A549 (cell line): ENCODE measurements around the gene SPATS2. TPM values are rescaled to one million over a fixed set of nuclear protein-coding genes. Genes with fewer than 3 reads are reported as not detected.

ENCODE experiments used
- ATAC-seq, 2 experiments: fragments of 200-7000 bp in 1 of 2; fragments of >200 bp in 1 of 2; cut with Nextera tagmentation in 1 of 2; cut with Tn5 transposase in 1 of 2; 3 replicates each; pipeline versions ENCODE4 v1.8.0 to v1.9.1; 2018 to 2020; ENCODE audit warnings: mild to moderate bottlenecking in 1 of 2, moderate library complexity in 1 of 2
- CTCF ChIA-PET: fragments of 300-600 bp; sonication (Branson Sonifier 250); formaldehyde crosslinking; extraction: SDS; loops from one replicate; lab custom pipeline; 2021; ENCODE audit warnings: antibody characterized with exemption, inconsistent platforms; lab: Yijun Ruan, JAX
- POLR2A ChIA-PET: fragments of 350-600 bp; formaldehyde crosslinking; extraction: SDS; loops from one replicate; lab custom pipeline; 2021; ENCODE audit warnings: antibody characterized with exemption, inconsistent platforms; lab: Yijun Ruan, JAX
- DNase-seq, 2 experiments: peaks; one replicate each; pipeline versions ENCODE4 v3.0.0 to v3.0.0-alpha.2; 2011 to 2016; ENCODE audit warnings: low read depth in 1 of 2, low spot score in 1 of 2
- FAIRE-seq: peaks from 2 replicates; lab custom pipeline; 2011; peaks lifted over from hg19 to GRCh38; lab: Jason Lieb, UNC
- H3K27ac ChIP-seq, 2 experiments: fragments of >200 bp; sonication (Bioruptor Twin); formaldehyde crosslinking; 3 replicates each; pipeline ENCODE4 v1.5.1; 2016 to 2017
- H3K4me1 ChIP-seq: fragments of >200 bp; sonication (Bioruptor Twin); formaldehyde crosslinking; 3 replicates; pipeline ENCODE4 v1.6.1; 2016
- H3K4me2 ChIP-seq: fragments of >200 bp; sonication (Bioruptor Twin); formaldehyde crosslinking; 3 replicates; pipeline ENCODE4 v1.6.1; 2016
- H3K4me3 ChIP-seq: fragments of >200 bp; sonication (Bioruptor Twin); formaldehyde crosslinking; 3 replicates; pipeline ENCODE4 v1.5.1; 2016
- H3K9me3 ChIP-seq: fragments of >200 bp; sonication (Bioruptor Twin); formaldehyde crosslinking; 3 replicates; pipeline ENCODE4 v1.6.1; 2016
- ATOH8 ChIP-seq: fragments of 250-450 bp; sonication (Bioruptor Pico); IDR thresholded peaks from 2 replicates; pipeline ENCODE4 v1.5.0; 2020; ENCODE audit warnings: low read depth, mild to moderate bottlenecking, moderate library complexity
- BCL3 ChIP-seq: fragments of >200 bp; sonication (Bioruptor Twin); formaldehyde crosslinking; IDR thresholded peaks from 3 replicates; pipeline ENCODE4 v1.6.1; 2016
- BHLHE40 ChIP-seq: IDR thresholded peaks from 2 replicates; pipeline ENCODE4 v1.6.1; 2012; ENCODE audit warnings: low read depth, low read length, inconsistent platforms
- CEBPB ChIP-seq, 2 experiments: fragments of >200 bp in 1 of 2; sonication (Bioruptor Twin) in 1 of 2; formaldehyde crosslinking in 1 of 2; IDR thresholded peaks; 2 replicates each; pipeline ENCODE4 v1.6.1; 2012 to 2016
- CHD2 ChIP-seq: fragments of 150-350 bp; IDR thresholded peaks from 2 replicates; pipeline ENCODE4 v1.6.1; 2014; ENCODE audit warnings: low read length; ENCODE audit not compliant: partially characterized antibody
- E2F6 ChIP-seq: IDR thresholded peaks from 2 replicates; pipeline ENCODE4 v1.6.1; 2012; ENCODE audit warnings: low read depth, borderline replicate concordance
- EP300 ChIP-seq, 2 experiments: fragments of >200 bp; sonication (Bioruptor Twin); formaldehyde crosslinking; IDR thresholded peaks; 2 replicates in 1 of 2; 3 replicates in 1 of 2; pipeline ENCODE4 v1.6.1; 2016 to 2017
- ESRRA ChIP-seq: fragments of 150-350 bp; IDR thresholded peaks from 2 replicates; pipeline ENCODE4 v1.6.1; 2014; ENCODE audit warnings: mild to moderate bottlenecking, low read length, borderline replicate concordance
- FOSB ChIP-seq: fragments of 250-450 bp; sonication (Bioruptor Pico); IDR thresholded peaks from 2 replicates; pipeline ENCODE4 v1.5.0; 2020; ENCODE audit warnings: mild to moderate bottlenecking, moderate library complexity
- FOSL2 ChIP-seq, 2 experiments: fragments of 450-650 bp in 1 of 2; fragments of >200 bp in 1 of 2; sonication (Bioruptor Twin) in 1 of 2; formaldehyde crosslinking; IDR thresholded peaks; 2 replicates each; pipeline versions ENCODE4 v1.5.0 to v1.6.1; 2016 to 2020; ENCODE audit warnings: mild to moderate bottlenecking in 1 of 2, moderate library complexity in 1 of 2
- FOXS1 ChIP-seq: fragments of 250-450 bp; sonication (Bioruptor Pico); IDR thresholded peaks from 2 replicates; pipeline ENCODE4 v1.5.0; 2020; ENCODE audit warnings: mild to moderate bottlenecking, moderate library complexity
- GATA3 ChIP-seq: IDR thresholded peaks from 2 replicates; pipeline ENCODE4 v1.6.1; 2012; ENCODE audit warnings: borderline replicate concordance
- HDAC2 ChIP-seq: fragments of 200-600 bp; sonication (generic); IDR thresholded peaks from 2 replicates; pipeline ENCODE4 v1.6.1; 2016
- HOXA7 ChIP-seq: fragments of 250-450 bp; sonication (Bioruptor Pico); IDR thresholded peaks from 2 replicates; pipeline ENCODE4 v1.5.0; 2020; ENCODE audit warnings: mild to moderate bottlenecking, moderate library complexity
- HOXB13 ChIP-seq: fragments of 250-450 bp; sonication (Bioruptor Pico); IDR thresholded peaks from 2 replicates; pipeline ENCODE4 v1.5.0; 2020; ENCODE audit warnings: low read depth, mild to moderate bottlenecking, moderate library complexity
- KDM5A ChIP-seq: fragments of 200-600 bp; sonication (generic); IDR thresholded peaks from 2 replicates; pipeline ENCODE4 v1.6.1; 2016; ENCODE audit warnings: antibody characterized with exemption, mild to moderate bottlenecking
- PBX3 ChIP-seq: IDR thresholded peaks from 2 replicates; pipeline ENCODE4 v1.6.1; 2012
- POLR2A ChIP-seq: IDR thresholded peaks from 2 replicates; pipeline ENCODE4 v1.6.1; 2012; ENCODE audit warnings: mild to moderate bottlenecking, low read length
- POLR2AphosphoS2 ChIP-seq: conservative IDR thresholded peaks from 2 replicates; pipeline ENCODE4 v1.6.1; 2012; ENCODE audit warnings: low read length, improper control_type of control experiment, inconsistent platforms
- RAD21 ChIP-seq, 2 experiments: fragments of >200 bp in 1 of 2; sonication (Bioruptor Twin) in 1 of 2; formaldehyde crosslinking in 1 of 2; IDR thresholded peaks in 1 of 2; conservative IDR thresholded peaks in 1 of 2; 2 replicates in 1 of 2; 3 replicates in 1 of 2; pipeline ENCODE4 v1.6.1; 2012 to 2018; ENCODE audit warnings: inconsistent platforms in 1 of 2
- RARB ChIP-seq: fragments of 250-450 bp; sonication (Bioruptor Pico); IDR thresholded peaks from 2 replicates; pipeline ENCODE4 v1.8.0; 2021; ENCODE audit warnings: mild to moderate bottlenecking, moderate library complexity
- RFX5 ChIP-seq: fragments of 450-650 bp; IDR thresholded peaks from 2 replicates; pipeline ENCODE4 v1.7.1; 2014; ENCODE audit warnings: antibody characterized with exemption, mild to moderate bottlenecking, moderate library complexity
- RNF2 ChIP-seq: fragments of 200-600 bp; sonication (generic); IDR thresholded peaks from 2 replicates; pipeline ENCODE4 v1.6.1; 2016; ENCODE audit warnings: low read depth, mild to moderate bottlenecking, antibody characterized with exemption, moderate library complexity, borderline replicate concordance
- SMC3 ChIP-seq: fragments of >200 bp; sonication (Bioruptor Twin); formaldehyde crosslinking; IDR thresholded peaks from 3 replicates; pipeline ENCODE4 v1.6.1; 2018; ENCODE audit warnings: inconsistent platforms
- TFCP2L1 ChIP-seq: fragments of 250-450 bp; sonication (Bioruptor Pico); IDR thresholded peaks from 2 replicates; pipeline ENCODE4 v1.5.0; 2021; ENCODE audit warnings: mild to moderate bottlenecking
- ZFP36 ChIP-seq: fragments of 450-650 bp; IDR thresholded peaks from 2 replicates; pipeline ENCODE4 v1.6.1; 2014; ENCODE audit warnings: borderline replicate concordance; ENCODE audit not compliant: partially characterized antibody
- WGBS: methylation state at CpG from one replicate; pipeline ENCODE4 v1.1.6; 2017; ENCODE audit errors: missing lambda C conversion rate; 5-methylcytosine and 5-hydroxymethylcytosine counted together
- polyA plus RNA-seq, 4 experiments: library from polyadenylated mRNA; depleted of rRNA in 3 of 4; stranded (reverse); fragments of >200 nt; fragmentation: RNase III in 1 of 4; extraction: RNeasy Plus Mini Kit Qiagen cat#74134 plus additional on column Dnase treatment in 1 of 4; gene quantifications; 2 replicates in 3 of 4; 3 replicates in 1 of 4; pipeline ENCODE4 v1.2.3, GENCODE V29; 2011 to 2017
- TF ChIP-seq, protein P1 (sequence below): fragments of >200 bp; sonication (Bioruptor Twin); formaldehyde crosslinking; IDR thresholded peaks from 2 replicates; pipeline ENCODE4 v1.6.1; 2016
- TF ChIP-seq, protein P2 (sequence below): fragments of 250-450 bp; sonication (Bioruptor Pico); IDR thresholded peaks from 2 replicates; pipeline ENCODE4 v1.5.0; 2021; ENCODE audit warnings: mild to moderate bottlenecking, moderate library complexity, borderline replicate concordance

The SPATS2 gene
- polyA plus RNA-seq, 2 of the 4 experiments (the other 2 are of a cell fraction), result 37.7 to 154 TPM

GRCh38 chr12:49410818-49411217 lies 43.6 kb downstream of the SPATS2 start:
- CTCF ChIA-PET, result interaction anchor here (1.0 kb wide), 1 partner anchor 52 kb away, joined by 3 read pairs; no protein-coding TSS in a partner anchor
- TF ChIP-seq HOXA7 (CRISPR knock-in tag) (no peak), PBX3 (no peak)
- TF ChIP-seq, all 56 proteins: peak for 0
- Histone ChIP-seq H3K4me2 (no peak overlapping the region), H3K4me1 (peaks cover 21% of the 10 kb centered on the region), H3K4me3 (no peak overlapping the region), H3K9me3 (no peaks in the 10 kb centered on the region), H3K27ac (no peak overlapping the region)
- DNase-seq, result no peak
- 97% methylated on average over 1 of the region's 1 CpG for WGBS
- POLR2A ChIA-PET, result interaction anchor here (0.6 to 1.4 kb wide), 2 partner anchors 44 to 60 kb away, joined by 3 read pairs; partner anchors contain the start of gene SPATS2
- ATAC-seq, result no peak
- FAIRE-seq, result no peak

- FAIRE-seq, result no peak
Observed at GRCh38 chr12:49413010-49413409, 45.7 kb downstream of the SPATS2 start.

GRCh38 chr12:49413796-49414195 lies 46.5 kb downstream of the SPATS2 start:
- H3K4me1 ChIP-seq, result peaks cover 48% of the 10 kb centered on the region
- DNase-seq (no peak), FAIRE-seq (no peak), ATAC-seq (0 out of 6 replicates have a peak, but pooled peaks of 1 of the 2 experiments have one; percentile 23)
- TF ChIP-seq GATA3, result no peak
- no peak for TF ChIP-seq FOSB (CRISPR knock-in tag)
- no peak for TF ChIP-seq TFCP2L1 (CRISPR knock-in tag)
- no peak for TF ChIP-seq POLR2A
- TF ChIP-seq HDAC2, result no peak
- no peak for TF ChIP-seq HOXA7 (CRISPR knock-in tag)
- no peak for TF ChIP-seq RFX5
- TF ChIP-seq RARB (CRISPR knock-in tag), result no peak
- TF ChIP-seq POLR2AphosphoS2, result no peak
- no peak for TF ChIP-seq RNF2
- TF ChIP-seq FOXS1 (CRISPR knock-in tag), result no peak
- TF ChIP-seq E2F6, result no peak
- no peak for TF ChIP-seq BCL3
- no peak for TF ChIP-seq ESRRA
- TF ChIP-seq, protein P1, sequence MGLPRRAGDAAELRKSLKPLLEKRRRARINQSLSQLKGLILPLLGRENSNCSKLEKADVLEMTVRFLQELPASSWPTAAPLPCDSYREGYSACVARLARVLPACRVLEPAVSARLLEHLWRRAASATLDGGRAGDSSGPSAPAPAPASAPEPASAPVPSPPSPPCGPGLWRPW, result no peak
- no peak for TF ChIP-seq KDM5A
- no peak for TF ChIP-seq EP300 (IDR thresholded peaks at IDR 0.05)
- TF ChIP-seq, protein P2, sequence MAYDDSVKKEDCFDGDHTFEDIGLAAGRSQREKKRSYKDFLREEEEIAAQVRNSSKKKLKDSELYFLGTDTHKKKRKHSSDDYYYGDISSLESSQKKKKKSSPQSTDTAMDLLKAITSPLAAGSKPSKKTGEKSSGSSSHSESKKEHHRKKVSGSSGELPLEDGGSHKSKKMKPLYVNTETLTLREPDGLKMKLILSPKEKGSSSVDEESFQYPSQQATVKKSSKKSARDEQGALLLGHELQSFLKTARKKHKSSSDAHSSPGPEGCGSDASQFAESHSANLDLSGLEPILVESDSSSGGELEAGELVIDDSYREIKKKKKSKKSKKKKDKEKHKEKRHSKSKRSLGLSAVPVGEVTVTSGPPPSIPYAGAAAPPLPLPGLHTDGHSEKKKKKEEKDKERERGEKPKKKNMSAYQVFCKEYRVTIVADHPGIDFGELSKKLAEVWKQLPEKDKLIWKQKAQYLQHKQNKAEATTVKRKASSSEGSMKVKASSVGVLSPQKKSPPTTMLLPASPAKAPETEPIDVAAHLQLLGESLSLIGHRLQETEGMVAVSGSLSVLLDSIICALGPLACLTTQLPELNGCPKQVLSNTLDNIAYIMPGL (CRISPR knock-in tag), result no peak
- POLR2A ChIA-PET, result no interaction called here
- H3K4me3 ChIP-seq, result no peak overlapping the region
- H3K9me3 ChIP-seq, result no peaks in the 10 kb centered on the region
- CTCF ChIA-PET, result interaction anchor here (0.8 to 1.9 kb wide), 6 partner anchors 9 to 210 kb away, joined by 3 to 7 read pairs (median 4); partner anchors contain the start of gene PRPF40B
- H3K4me2 ChIP-seq, result no peak overlapping the region
- H3K27ac ChIP-seq, result no peak overlapping the region

More at GRCh38 chr12:49413010-49413409, 45.7 kb downstream of the SPATS2 start:
- POLR2A ChIA-PET, result no interaction called here
- ATAC-seq (peak in 1 of 2 experiments; percentile 30; a peak in 1 of 6 replicates), DNase-seq (no peak)
- H3K4me3 ChIP-seq, result no peak overlapping the region
- TF ChIP-seq RAD21 (conservative IDR thresholded peaks at IDR 0.05 in 1 of 2, IDR thresholded peaks at IDR 0.05 in 1 of 2) (no peak), FOSL2 (IDR thresholded peaks at IDR 0.05) (no peak), FOSL2 (CRISPR knock-in tag; IDR thresholded peaks at IDR 0.05) (no peak), EP300 (IDR thresholded peaks at IDR 0.05) (no peak), ZFP36 (no peak), BHLHE40 (no peak), HOXB13 (CRISPR knock-in tag) (no peak), SMC3 (no peak), ATOH8 (CRISPR knock-in tag) (no peak), HOXA7 (CRISPR knock-in tag) (no peak), CHD2 (no peak), CEBPB (IDR thresholded peaks at IDR 0.05) (no peak), E2F6 (no peak)
- no peaks in the 10 kb centered on the region for H3K9me3 ChIP-seq
- CTCF ChIA-PET, result interaction anchor here (0.7 to 1.8 kb wide), 8 partner anchors 10 to 749 kb away, joined by 3 to 7 read pairs (median 4); partner anchors contain the start of genes DNAJC22 and PRPF40B
- peaks cover 42% of the 10 kb centered on the region for H3K4me1 ChIP-seq
- no peak overlapping the region for H3K4me2 ChIP-seq
- no peak overlapping the region for H3K27ac ChIP-seq
- WGBS, result 89% methylated on average over 6 of the region's 6 CpGs
